Midbrain (tissue), 1 donor: ENCODE results near the gene PGD.

Experiments used
- DNase-seq: peaks from one replicate; lab custom pipeline; 2025; lab: John Stamatoyannopoulos, UW

PGD gene

GRCh38 chr1:10398734-10399443 is at the start of gene PGD:
Gene PGD, plus strand, starts transcription at chr1:10399064. Its CDS starts 54 bp downstream, at chr1:10399118.
- DNase-seq, result peak; percentile 98

DNA sequence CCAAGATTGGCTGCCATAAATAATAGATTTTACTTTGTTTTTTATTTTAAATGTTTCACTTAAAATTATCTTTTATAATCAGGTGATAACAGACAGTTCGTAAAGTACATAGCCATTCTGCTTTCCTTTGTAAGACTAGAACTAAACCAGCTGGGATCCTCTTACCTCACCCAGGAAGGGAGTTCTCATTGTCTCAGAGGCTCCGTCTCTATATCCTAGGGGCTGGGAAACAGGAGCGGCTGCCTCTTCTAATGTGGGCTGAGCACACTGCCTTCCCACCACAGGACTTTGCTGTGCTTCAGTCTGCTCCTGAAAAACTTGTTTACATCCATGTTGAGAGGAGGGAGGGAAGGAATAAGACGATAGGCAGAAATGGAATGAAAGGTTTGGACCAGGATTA is 45.6 kb upstream of the PGD start:
- no peak for DNase-seq

DNA sequence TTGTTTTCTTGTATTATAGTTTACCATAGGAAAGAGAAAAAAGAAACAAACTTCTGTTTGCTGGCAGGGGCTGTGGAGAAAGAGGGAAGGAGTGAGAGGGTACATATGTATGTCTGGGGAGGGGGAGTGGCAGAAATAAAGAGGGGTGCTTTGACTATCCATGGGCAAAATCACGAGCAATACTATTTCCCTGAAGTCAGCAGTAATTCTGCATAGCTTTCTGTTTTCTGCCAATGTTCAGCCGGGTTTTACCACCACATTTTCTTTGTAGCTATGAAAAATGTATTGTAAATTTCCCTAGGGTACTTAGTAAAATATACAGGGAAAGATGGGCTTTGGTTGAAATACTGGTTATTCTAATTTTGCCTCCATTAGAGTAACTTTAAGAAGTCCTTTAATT is 45.2 kb upstream of the PGD start:
- no peak for DNase-seq

DNA sequence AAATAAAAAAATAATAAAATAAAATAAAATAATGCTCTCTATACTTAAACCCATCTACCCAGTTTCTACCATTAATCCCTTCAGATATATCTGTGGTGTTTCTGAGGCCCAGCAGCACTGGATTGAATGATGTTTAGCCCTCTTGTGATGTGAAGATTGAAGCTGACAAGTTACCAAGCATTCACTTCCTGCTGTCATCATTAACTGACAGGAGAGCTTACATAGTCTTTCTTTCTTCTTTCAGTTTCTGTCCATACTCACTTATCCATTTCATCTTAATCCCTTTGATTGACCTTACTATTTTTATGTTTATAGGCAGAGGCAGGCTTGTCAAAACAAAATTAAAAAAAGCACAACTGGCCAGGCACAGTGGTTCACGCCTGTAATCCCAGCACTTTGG is 38.8 kb upstream of the PGD start:
- no peak for DNase-seq

DNA sequence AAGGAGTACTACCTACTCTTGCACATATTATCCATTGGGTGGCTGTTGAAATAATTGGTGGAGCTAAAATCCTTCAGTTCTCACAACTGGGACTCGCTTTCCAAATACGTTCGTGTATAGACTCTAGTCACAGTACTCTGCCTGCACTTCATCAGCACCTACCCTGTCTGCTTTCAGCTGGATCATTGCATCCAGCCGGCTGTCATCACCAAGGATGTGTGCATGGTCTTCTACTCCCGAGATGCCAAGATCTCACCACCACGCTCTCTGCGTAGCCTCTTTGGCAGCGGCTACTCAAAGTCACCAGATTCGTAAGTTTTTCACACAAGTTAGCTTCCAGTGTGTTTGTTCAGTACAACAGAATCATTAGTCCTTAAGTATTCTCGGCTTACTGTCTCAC is 37.3 kb upstream of the PGD start:
- no peak for DNase-seq

GRCh38 chr1:10368194-10368593 is 30.7 kb upstream of the PGD start:
- DNase-seq, result no peak

GRCh38 chr1:10374442-10374860 is 24.4 kb upstream of the PGD start:
- DNase-seq, result no peak

GRCh38 chr1:10377365-10378029 is 21.4 kb upstream of the PGD start:
- DNase-seq, result peak; percentile 67

- DNase-seq, result no peak
These were observed 20.6 kb upstream of the PGD start for GRCh38 chr1:10378081-10378841.

GRCh38 chr1:10379101-10379620 is 19.7 kb upstream of the PGD start:
- DNase-seq, result no peak

DNA sequence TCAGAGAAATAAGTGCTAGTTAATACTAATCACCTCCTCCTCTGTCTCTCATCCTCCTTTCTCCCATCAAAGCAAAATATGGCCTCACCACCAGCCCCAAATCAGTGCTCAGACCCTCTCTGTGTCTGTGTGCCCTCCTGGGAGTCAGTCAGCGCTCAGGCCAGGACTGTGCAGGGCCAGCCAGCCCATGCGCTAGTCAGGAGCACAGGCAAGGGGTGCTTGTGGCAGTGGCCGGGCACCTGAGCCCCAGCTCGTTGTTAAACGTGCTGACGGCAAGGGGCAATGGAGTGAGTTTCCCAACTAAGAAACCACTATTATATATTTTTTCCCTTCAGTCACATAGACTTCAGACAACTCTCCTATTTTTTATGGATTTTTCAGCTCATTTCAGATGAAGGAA is 19.2 kb upstream of the PGD start:
- no peak for DNase-seq

GRCh38 chr1:10380594-10381275 is 18.1 kb upstream of the PGD start:
- peak; percentile 18 for DNase-seq

GRCh38 chr1:10383630-10384029 is 15.2 kb upstream of the PGD start:
- no peak for DNase-seq

DNA sequence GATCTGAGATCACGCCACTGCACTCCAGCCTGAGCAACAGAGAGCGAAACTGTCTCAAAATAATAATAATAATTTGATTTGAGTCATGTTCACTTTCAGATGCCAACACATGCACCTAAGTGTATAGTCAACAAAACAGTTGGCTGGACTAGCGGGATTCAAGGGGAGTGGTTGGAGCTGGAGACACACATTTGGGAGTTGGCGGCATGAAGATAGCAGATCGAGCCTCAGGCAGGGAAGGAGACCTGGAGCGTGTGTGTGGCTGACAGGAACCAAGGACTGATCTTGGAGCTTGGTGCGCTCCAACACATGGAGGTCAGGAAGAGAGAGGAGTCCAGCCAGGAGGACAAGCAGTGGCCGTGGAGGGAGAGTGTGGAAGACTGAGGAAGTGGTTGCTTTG is 14.6 kb upstream of the PGD start:
- no peak for DNase-seq

DNA sequence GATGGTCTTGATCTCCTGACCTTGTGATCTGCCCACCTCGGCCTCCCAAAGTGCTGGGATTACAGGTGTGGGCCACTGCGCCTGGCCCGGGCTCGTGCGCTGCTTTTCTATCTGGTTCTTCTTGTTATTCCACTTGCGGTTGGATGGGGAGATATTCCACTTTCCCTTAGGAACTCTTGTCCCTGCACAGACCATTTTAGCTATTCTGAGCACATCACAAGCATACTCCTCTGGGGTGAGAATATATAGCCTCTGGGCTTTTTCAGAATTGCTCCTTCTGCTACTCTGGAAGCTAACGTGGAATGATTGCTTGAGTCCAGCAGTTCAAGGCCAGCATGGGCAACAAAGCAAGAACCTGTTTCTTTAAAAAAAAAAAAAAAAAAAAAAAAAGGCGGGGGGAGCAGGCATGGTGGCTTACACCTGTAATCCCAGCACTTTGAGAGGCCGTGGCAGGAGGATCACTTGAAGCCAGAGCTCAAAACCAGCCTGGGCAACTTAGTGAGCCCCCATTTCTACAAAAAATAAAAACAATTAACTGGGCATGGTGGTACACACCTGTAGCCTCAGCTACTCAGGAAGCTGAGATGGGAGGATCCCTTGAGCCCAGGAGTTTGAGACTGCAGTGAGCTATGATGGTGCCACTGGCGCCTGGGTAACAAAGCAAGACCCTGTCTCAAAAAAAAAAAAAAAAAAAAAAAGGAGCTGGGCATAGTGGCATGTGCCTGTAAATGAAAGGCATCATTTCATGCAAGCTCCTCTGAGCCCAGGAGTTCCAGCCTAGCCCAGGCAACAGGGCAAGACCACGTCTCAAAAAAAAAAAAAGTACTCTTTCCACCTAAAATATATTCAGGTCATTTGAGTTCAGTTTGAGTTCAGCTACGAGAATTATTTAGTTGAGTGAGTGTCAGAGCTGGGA is 11.8 kb upstream of the PGD start:
- DNase-seq, result no peak

GRCh38 chr1:10387677-10388386 is 11.0 kb upstream of the PGD start:
- DNase-seq, result peak; percentile 59

GRCh38 chr1:10388387-10388715 is 10.5 kb upstream of the PGD start:
- DNase-seq, result no peak

DNA sequence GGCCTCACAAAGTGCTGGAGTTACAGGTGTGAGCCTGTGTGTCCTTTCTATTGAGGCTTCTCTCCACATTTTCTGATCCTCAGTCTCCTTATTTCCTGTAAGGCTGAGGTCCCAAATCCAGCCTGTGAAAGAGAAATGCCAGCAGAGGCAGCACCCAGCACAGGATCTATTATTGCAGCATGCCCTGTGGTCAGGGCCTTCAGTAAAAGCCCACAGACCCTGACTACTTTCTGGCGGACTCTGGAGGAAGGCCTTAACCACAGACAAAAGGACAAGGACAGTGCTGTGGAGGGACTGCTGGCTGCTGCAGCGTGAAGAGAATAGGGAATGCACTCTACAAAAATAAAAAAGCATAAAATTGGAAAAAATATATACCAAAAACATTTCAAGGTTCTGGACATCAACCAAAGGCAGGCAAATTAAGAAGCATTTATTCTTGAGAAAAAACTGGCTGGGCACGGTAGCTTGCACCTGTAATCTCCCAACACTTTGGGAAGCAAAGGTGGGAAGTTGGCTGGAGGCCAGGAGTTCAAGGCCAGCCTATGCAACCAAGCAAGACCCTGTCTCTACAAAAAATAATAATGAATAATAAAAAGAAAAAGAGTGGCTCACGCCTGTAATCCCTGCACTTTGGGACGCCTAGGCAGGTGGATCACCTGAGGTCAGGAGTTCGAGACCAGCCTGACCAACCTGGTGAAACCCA is 9.4 kb upstream of the PGD start:
- no peak for DNase-seq

- no peak for DNase-seq
These were observed 2.0 kb upstream of the PGD start for GRCh38 chr1:10396870-10397269.

DNA sequence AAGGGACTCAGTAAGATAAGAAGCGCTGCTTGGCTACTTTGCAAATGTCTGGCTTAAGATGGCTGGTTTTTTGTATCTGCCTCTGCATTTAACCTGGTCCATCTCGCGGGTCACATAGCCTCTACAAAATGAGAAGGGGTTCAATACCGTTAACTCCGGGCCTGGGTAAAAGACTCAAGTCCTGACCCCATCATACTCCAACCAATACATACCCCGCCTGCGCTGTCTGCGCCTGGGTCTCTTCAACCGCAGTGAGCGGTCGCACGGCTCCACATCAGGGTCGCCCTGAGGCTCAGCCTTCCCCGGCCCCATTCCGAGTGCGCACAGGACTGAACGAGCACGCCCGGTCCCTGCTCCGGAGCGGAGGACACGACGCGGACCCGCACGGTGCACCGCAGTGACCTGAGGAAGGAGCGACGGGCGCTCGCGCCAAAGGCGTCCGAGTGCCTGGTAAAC is 558 bp upstream of the PGD start:
- no peak for DNase-seq
